Measurements from ENCODE around the gene FBXL5.

DNA sequence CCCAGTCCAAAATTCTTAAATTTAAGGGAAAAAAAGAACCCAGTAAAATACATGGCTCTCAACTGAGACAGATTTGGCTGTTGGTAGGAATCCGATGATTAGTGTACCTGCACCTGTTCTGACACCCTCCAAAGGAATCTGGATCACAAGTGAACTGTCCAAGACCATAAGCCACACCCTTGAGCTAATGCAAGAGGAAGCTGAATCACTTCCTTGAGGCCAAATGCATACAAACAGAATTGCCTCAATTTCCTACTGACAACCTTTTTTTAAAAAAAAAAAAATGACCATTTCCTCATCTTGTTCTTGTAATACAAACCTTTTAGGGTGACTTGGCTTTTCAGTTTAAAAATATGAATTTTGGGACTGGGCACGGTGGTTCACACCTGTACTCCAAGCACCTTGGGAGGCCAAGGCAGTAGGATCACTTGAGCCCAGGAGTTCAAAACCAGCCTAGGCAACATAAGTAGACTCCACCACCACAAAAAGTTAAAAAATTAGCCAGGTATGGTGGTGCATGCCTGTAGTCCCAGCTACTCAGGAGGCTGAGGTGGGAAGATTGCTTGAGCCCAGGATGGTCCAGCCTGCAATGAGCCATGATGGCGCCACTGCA lies 10.7 kb upstream of the FBXL5 start:
- TF ChIP-seq, protein P1, sequence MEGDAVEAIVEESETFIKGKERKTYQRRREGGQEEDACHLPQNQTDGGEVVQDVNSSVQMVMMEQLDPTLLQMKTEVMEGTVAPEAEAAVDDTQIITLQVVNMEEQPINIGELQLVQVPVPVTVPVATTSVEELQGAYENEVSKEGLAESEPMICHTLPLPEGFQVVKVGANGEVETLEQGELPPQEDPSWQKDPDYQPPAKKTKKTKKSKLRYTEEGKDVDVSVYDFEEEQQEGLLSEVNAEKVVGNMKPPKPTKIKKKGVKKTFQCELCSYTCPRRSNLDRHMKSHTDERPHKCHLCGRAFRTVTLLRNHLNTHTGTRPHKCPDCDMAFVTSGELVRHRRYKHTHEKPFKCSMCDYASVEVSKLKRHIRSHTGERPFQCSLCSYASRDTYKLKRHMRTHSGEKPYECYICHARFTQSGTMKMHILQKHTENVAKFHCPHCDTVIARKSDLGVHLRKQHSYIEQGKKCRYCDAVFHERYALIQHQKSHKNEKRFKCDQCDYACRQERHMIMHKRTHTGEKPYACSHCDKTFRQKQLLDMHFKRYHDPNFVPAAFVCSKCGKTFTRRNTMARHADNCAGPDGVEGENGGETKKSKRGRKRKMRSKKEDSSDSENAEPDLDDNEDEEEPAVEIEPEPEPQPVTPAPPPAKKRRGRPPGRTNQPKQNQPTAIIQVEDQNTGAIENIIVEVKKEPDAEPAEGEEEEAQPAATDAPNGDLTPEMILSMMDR (IDR thresholded peaks at IDR 0.05): no peak
- TF ChIP-seq EZH2 (IDR thresholded peaks at IDR 0.05; ENCODE audit: borderline replicate concordance, insufficient read depth, low read depth, low read length, poor library complexity, severe bottlenecking): no peak
